LNCAP (cell line): ENCODE results near the gene ZBTB37.

Experiments
- CTCF ChIP-seq: fragments of 450-650 bp; IDR thresholded peaks from 2 replicates; pipeline ENCODE4 v1.5.1; 2017; ENCODE audit warnings: mild to moderate bottlenecking

ZBTB37 gene

GRCh38 chr1:173863224-173864161 is 4.7 kb upstream of the ZBTB37 start:
- TF ChIP-seq CTCF: no peak

- TF ChIP-seq CTCF: no peak
Observed at GRCh38 chr1:173864179-173864867, 3.9 kb upstream of the ZBTB37 start.

GRCh38 chr1:173865468-173866164 is 2.6 kb upstream of the ZBTB37 start:
- no peak for TF ChIP-seq CTCF

GRCh38 chr1:173866413-173867115 is 1.6 kb upstream of the ZBTB37 start:
- TF ChIP-seq CTCF: no peak

- no peak for TF ChIP-seq CTCF
Observed at GRCh38 chr1:173867141-173867752, 933 bp upstream of the ZBTB37 start.

GRCh38 chr1:173867753-173868265 is 371 bp upstream of the ZBTB37 start, which contains the start of gene GAS5:
Gene GAS5 (minus strand): TSS chr1:173867989.
- TF ChIP-seq CTCF: no peak
